ENCODE measurements around the gene FAM25A.

DNA sequence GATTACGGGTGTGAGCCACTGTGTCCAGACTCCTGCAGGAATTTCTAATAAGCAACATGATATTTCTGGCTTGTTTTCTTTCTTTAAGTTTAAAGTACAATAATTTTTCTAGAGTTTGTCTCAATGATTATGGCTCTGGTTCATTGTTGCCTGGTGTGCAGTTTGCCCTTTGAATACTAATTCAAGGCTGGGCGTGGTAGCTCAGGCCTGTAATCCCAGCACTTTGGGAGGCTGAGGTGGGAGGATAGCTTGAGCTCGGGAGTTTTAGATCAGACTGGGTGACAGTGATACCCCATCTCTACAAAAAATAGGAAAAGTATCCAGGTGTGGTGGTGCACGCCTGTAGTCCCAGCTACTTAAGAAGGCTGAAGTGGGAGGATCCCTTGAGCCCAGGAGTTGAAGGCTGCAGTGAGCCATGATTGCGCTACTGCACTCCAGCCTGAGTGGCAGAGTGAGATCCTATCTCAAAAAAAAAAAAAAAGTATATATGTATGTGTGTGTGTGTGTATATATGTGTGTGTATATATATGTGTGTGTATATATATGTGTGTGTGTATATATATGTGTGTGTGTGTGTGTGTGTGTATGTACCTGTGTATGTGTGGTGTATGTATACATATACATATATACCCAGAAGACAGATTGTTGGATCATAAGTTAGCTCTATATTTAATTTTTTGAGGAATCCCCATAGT is 43.6 kb upstream of the FAM25A start:
- TF ChIP-seq, protein P1, sequence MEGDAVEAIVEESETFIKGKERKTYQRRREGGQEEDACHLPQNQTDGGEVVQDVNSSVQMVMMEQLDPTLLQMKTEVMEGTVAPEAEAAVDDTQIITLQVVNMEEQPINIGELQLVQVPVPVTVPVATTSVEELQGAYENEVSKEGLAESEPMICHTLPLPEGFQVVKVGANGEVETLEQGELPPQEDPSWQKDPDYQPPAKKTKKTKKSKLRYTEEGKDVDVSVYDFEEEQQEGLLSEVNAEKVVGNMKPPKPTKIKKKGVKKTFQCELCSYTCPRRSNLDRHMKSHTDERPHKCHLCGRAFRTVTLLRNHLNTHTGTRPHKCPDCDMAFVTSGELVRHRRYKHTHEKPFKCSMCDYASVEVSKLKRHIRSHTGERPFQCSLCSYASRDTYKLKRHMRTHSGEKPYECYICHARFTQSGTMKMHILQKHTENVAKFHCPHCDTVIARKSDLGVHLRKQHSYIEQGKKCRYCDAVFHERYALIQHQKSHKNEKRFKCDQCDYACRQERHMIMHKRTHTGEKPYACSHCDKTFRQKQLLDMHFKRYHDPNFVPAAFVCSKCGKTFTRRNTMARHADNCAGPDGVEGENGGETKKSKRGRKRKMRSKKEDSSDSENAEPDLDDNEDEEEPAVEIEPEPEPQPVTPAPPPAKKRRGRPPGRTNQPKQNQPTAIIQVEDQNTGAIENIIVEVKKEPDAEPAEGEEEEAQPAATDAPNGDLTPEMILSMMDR (IDR thresholded peaks at IDR 0.05; ENCODE audit: low read length): no peak
- TF ChIP-seq EZH2 (IDR thresholded peaks at IDR 0.05; ENCODE audit: borderline replicate concordance, low read length): no peak

Measured in OCI-LY1 (cell line).